Heart left ventricle (tissue), 16 donors: ENCODE measurements around the gene CALR3. TPM values are rescaled to one million over a fixed set of nuclear protein-coding genes. Genes with fewer than 3 reads are reported as not detected.
A peak's percentile ranks its signal among the peaks of the same experiment; 100 is the strongest.

Source experiments
- ATAC-seq, 4 donors: fragments of 200-7000 bp; cut with Tn5 transposase; one replicate each; pipeline ENCODE4 v1.9.1; 2020 to 2022; ENCODE audit warnings: moderate library complexity in 4 of 4, mild to moderate bottlenecking in 3 of 4, moderate number of reproducible peaks in 1 of 4
- DNase-seq, 5 donors: peaks; one replicate each; pipeline ENCODE4 v3.0.0-alpha.2; 2020
- H3K27ac ChIP-seq, 12 donors: fragments of 200-600 bp; sonication (generic) in 4 of 12; one replicate each; pipeline versions ENCODE4 v1.5.0 to v1.8.0; 2016 to 2022; ENCODE audit warnings: mild to moderate bottlenecking in 2 of 12
- H3K27me3 ChIP-seq, 9 donors: fragments of 200-600 bp; sonication (generic) in 2 of 9; one replicate each; pipeline versions ENCODE4 v1.5.1 to v1.8.0; 2016 to 2022; ENCODE audit warnings: mild to moderate bottlenecking in 3 of 9
- H3K36me3 ChIP-seq, 9 donors: fragments of 200-600 bp; sonication (generic) in 2 of 9; one replicate each; pipeline versions ENCODE4 v1.5.0 to v1.8.0; 2018 to 2022; ENCODE audit warnings: mild to moderate bottlenecking in 2 of 9
- H3K4me1 ChIP-seq, 12 donors: fragments of 200-600 bp; sonication (generic) in 4 of 12; one replicate each; pipeline versions ENCODE4 v1.5.0 to v1.8.0; 2016 to 2022; ENCODE audit warnings: mild to moderate bottlenecking in 3 of 12
- H3K4me3 ChIP-seq, 12 donors: fragments of 200-600 bp; sonication (generic) in 4 of 12; one replicate each; pipeline versions ENCODE4 v1.5.0 to v1.8.0; 2017 to 2022; ENCODE audit warnings: mild to moderate bottlenecking in 9 of 12, moderate library complexity in 4 of 12
- H3K9me3 ChIP-seq, 12 donors: fragments of 200-600 bp; sonication (generic) in 4 of 12; one replicate each; pipeline versions ENCODE4 v1.5.0 to v1.8.0; 2016 to 2022; ENCODE audit warnings: mild to moderate bottlenecking in 1 of 12
- POLR2A ChIP-seq, 2 donors: fragments of 450-650 bp; IDR thresholded peaks; one replicate each; pipeline ENCODE4 v1.6.1; 2017; ENCODE audit warnings: antibody characterized with exemption in 2 of 2, mild to moderate bottlenecking in 2 of 2, moderate library complexity in 2 of 2
- WGBS, 4 donors: extraction: QIAGEN DNeasy Blood & Tissue Kit in 2 of 4; methylation state at CpG; one replicate each; pipeline versions ENCODE4 v1.1.5 to v1.1.7; 2013 to 2018; 5-methylcytosine and 5-hydroxymethylcytosine counted together
- intact Hi-C, 10 donors: fragments of 100-400 bp; cut with DNase I; formaldehyde crosslinking; loops; one replicate each; pipeline versions ENCODE4 v1.11.1 to v1.14.2; 2022
- polyA plus RNA-seq, 2 donors: library from polyadenylated mRNA; stranded (reverse); fragments of 200-250 nt; gene quantifications; one replicate each; pipeline ENCODE4 v1.2.3, GENCODE V29; 2013
- total RNA-seq, 9 donors: library from RNA; depleted of rRNA in 2 of 9; stranded (reverse); fragments of >200 nt in 2 of 9; fragmentation: NEBNext Ultra II Directional in 3 of 9; extraction: Animal tissue kit (Norgen Biotek cat#: 25700) in 3 of 9; gene quantifications; one replicate each; pipeline versions ENCODE4 v1.1.0 to v1.2.4, GENCODE V29; 2016 to 2023
- TF ChIP-seq, protein P1 (sequence below), 12 donors: fragments of 200-600 bp; sonication (generic) in 4 of 12; IDR thresholded peaks; one replicate each; pipeline versions ENCODE4 v1.5.0 to v1.8.0; 2018 to 2022; ENCODE audit warnings: antibody characterized with exemption in 12 of 12, mild to moderate bottlenecking in 5 of 12
- donor health status: ischemic (EF 13 %, LVEDD 7.1; RV severe dilation, severe dysfunction).
- donor health status: healthy with polysubstance abuse.
- donor health status: DM: no; HTN: yes; CAD: no.
- donor health status: DM: no; HTN: no; CAD: no.
- donor health status: ischemic (EF 25% LVEDD 6.9; RV normal size, moderate dysfunction).
- donor health status: ischemic (EF 25% LVEDD 5.7; RV mildly dilated, moderate dysfunction).
- donor health status: healthy.
- donor health status: DM: yes; HTN: yes; CAD: no.
- donor health status: ischemic (EF 35%, LVEDD 5.7; RV mildly dilated, moderate dysfunction).
- donor health status: nonischemic (EF 11% LVEDD 7.7; RV severe dilation, severe dysfunction).
- donor health status: DM: yes; HTN: yes; CAD: no.
- donor health status: PGD.
- donor health status: ischemic (EF 29% LVEDD 5.4; RV normal size, mild dysfunction).
- donor health status: nonischemic (EF 23%, LVEDD 6.1; RV moderate dilation, normal function).

CALR3 gene
- total and polyA plus RNA-seq, 11 donors = not detected

DNA sequence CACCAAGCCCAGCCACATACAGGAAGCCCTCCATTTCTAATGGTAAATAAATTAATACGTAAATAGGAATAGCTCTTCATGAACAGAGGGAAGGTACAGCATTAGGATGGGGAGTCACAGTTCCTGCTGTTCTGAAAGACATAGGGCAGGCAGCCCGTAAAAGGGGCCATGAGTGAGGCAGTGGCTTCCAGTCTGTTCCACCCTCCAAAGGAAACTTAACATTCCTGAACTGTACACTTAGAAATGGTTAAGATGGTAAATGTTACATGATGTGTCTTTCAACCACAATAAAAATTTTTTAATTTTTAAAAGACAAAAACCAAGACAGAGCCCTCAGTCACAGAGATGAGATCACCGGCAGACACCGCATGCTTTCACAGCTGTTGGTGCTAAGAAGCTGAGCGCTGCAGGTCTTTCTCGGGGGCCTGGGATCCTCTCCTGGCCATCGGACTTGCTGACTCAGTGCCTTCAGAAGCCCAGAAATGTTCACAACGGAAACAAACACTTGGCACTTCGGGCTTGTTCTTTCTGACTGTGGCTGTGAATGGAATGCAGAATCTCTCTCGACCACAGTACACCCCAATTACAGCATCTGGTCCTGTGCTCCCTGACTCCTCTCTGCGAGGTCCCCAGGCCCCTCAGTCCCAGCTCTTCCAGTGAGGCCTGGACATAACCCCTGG lies 60.6 kb downstream of the CALR3 start:
- TF ChIP-seq, protein P1, sequence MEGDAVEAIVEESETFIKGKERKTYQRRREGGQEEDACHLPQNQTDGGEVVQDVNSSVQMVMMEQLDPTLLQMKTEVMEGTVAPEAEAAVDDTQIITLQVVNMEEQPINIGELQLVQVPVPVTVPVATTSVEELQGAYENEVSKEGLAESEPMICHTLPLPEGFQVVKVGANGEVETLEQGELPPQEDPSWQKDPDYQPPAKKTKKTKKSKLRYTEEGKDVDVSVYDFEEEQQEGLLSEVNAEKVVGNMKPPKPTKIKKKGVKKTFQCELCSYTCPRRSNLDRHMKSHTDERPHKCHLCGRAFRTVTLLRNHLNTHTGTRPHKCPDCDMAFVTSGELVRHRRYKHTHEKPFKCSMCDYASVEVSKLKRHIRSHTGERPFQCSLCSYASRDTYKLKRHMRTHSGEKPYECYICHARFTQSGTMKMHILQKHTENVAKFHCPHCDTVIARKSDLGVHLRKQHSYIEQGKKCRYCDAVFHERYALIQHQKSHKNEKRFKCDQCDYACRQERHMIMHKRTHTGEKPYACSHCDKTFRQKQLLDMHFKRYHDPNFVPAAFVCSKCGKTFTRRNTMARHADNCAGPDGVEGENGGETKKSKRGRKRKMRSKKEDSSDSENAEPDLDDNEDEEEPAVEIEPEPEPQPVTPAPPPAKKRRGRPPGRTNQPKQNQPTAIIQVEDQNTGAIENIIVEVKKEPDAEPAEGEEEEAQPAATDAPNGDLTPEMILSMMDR (IDR thresholded peaks at IDR 0.05) = no peak
- no peak for TF ChIP-seq POLR2A (IDR thresholded peaks at IDR 0.05)
- 25 to 29% (median 27%) methylated on average over 11 of the region's 11 CpGs for WGBS, 4 donors
- Histone ChIP-seq H3K36me3 (peaks cover 0 to 85% (median 68%) of the 10 kb centered on the region in 9 donors), H3K4me3 (no peak overlapping the region), H3K27me3 (no peaks in the 10 kb centered on the region), H3K4me1 (peaks cover 8 to 40% (median 30%) of the 10 kb centered on the region in 12 donors), H3K9me3 (no peaks in the 10 kb centered on the region), H3K27ac (peak overlapping the region; percentile 58 to 93 (median 83))
- intact Hi-C loops = no loop called here
- ATAC-seq (peak; percentile 67 to 80 (median 74)), DNase-seq (peak in 4 of 5 donors; percentile 55 to 77 (median 65))

DNA sequence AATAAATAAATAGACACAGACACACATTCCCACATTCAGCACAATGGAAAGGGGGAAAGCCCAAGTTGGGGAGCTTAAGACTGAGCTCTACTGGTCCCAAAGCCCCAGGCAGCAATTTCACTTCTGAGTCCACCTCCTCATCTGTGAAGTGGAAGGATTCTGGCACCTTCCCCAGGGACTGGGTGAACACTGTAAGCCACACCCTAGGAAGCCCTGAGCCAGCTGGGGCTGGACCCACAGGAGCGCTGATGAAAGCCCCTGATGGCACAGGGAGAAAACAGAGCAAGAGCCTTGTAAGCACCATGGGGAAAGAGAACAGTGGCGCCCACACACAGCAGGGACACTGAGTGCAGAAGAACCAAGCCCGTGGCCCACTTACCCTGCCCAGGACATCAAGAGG lies 62.0 kb downstream of the CALR3 start:
- intact Hi-C loops = no loop called here
- Histone ChIP-seq H3K4me1 (peaks cover 8 to 38% (median 30%) of the 10 kb centered on the region in 12 donors), H3K27me3 (no peaks in the 10 kb centered on the region), H3K4me3 (no peak overlapping the region), H3K36me3 (peaks cover 0 to 90% (median 60%) of the 10 kb centered on the region in 9 donors), H3K27ac (peak overlapping the region in 2 of 12 donors; percentile 84 to 86), H3K9me3 (no peaks in the 10 kb centered on the region)
- peak in 1 of 5 donors; percentile 23 for DNase-seq
- ATAC-seq = no peak
- WGBS, 4 donors = 86 to 100% (median 95%) methylated on average over 2 to 3 of the region's 3 CpGs
- TF ChIP-seq, protein P1 (IDR thresholded peaks at IDR 0.05) = no peak
- TF ChIP-seq POLR2A (IDR thresholded peaks at IDR 0.05) = no peak

DNA sequence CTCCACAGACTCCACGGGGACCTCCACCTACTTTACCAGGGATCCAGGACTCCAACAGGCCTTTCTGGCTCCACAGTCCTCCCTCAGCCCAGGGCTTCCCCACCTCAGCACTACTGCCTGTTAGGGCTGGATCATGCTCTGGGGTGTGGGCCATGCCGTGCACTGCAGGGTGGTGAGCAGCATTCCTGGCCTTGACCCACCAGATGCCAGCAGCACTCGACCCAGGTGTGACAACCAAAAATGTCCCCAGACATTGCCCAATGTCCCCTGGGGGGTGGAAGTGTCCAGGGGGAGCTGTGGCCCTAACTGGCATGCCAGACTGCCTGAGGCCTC lies 66.2 kb downstream of the CALR3 start:
- Histone ChIP-seq H3K4me3 (no peak overlapping the region), H3K27me3 (no peaks in the 10 kb centered on the region), H3K4me1 (peaks cover 0 to 18% (median 4%) of the 10 kb centered on the region in 12 donors), H3K27ac (peak overlapping the region in 1 of 12 donors; percentile 70), H3K36me3 (peaks cover 0 to 100% (median 85%) of the 10 kb centered on the region in 9 donors), H3K9me3 (no peaks in the 10 kb centered on the region)
- peak in 3 of 4 donors; percentile 4 to 27 (median 7) for ATAC-seq
- TF ChIP-seq, protein P1 (IDR thresholded peaks at IDR 0.05) = no peak
- TF ChIP-seq POLR2A (IDR thresholded peaks at IDR 0.05) = no peak
- WGBS, 4 donors = 73 to 89% (median 88%) methylated on average over 2 to 3 of the region's 3 CpGs; no CpG with 5 or more reads in 1 of the 4 donors
- intact Hi-C loops = no loop called here
- DNase-seq = no peak

DNA sequence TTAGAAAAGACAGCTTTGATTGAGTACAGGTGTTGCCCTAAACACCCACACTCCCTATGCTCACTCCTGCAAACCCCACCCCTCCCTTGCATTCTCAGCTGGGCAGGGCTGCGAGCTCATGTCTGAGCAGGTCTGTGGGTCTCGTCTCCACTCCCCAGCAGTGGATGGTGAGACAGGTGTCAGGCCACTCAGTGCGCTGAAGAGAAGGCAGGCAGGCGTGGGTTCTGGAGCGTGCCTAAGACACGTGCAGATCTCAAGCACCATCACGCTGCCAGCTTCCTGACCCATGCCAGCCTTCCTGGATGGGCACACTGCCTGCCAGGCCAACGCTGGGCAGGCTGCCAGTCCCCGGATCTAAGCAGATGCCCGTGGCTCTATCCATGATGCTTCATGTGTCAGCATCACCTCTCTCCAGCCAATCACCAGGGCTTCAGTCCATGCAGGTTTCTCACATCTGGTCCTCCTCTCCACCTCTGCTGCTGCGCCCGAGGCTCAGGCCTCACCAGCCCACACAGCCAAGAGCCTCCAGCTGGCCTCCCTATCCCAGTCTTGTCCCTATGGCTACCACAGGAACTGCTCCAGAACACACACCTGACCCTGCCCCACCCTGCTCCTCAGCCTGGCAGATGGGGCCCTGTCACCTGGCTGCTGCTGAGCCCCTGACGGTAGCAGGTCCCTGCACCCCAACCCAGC lies 66.8 kb downstream of the CALR3 start:
- DNase-seq (peak; percentile 75 to 89 (median 81)), ATAC-seq (peak; percentile 90 to 92 (median 90))
- H3K36me3 ChIP-seq = peaks cover 3 to 100% (median 85%) of the 10 kb centered on the region in 9 donors
- no peak overlapping the region for H3K4me3 ChIP-seq
- no peaks in the 10 kb centered on the region for H3K27me3 ChIP-seq
- WGBS, 4 donors = 43 to 63% (median 54%) methylated on average over 10 to 13 of the region's 13 CpGs
- no peak for TF ChIP-seq POLR2A (IDR thresholded peaks at IDR 0.05)
- TF ChIP-seq, protein P1 (IDR thresholded peaks at IDR 0.05) = no peak
- intact Hi-C loops = no loop called here
- peaks cover 0 to 14% (median 2%) of the 10 kb centered on the region in 12 donors for H3K4me1 ChIP-seq
- H3K27ac ChIP-seq = peak overlapping the region in 2 of 12 donors; percentile 55 to 70
- no peaks in the 10 kb centered on the region for H3K9me3 ChIP-seq
